ENCODE measurements around the gene DDX52.

Gene DDX52

GRCh38 chr17:37604556-37604955 lies 38.7 kb downstream of the DDX52 start:
- Histone ChIP-seq H2AFZ (ENCODE audit: low read depth) (no peak overlapping the region), H3K79me2 (ENCODE audit: insufficient read depth, low read depth) (peaks cover 39% of the 10 kb centered on the region; the same call in 1 of the 2 replicates), H4K20me1 (ENCODE audit: insufficient read depth) (peaks cover 3% of the 10 kb centered on the region; the same call in 1 of the 2 replicates), H3K27me3 (ENCODE audit: insufficient read depth, low read depth) (no peaks in the 10 kb centered on the region), H3K36me3 (ENCODE audit: insufficient read depth) (no peaks in the 10 kb centered on the region), H3K4me3 (IDR thresholded peaks at IDR 0.05; ENCODE audit: insufficient read depth, low read depth, low read length) (no peak overlapping the region), H3K4me1 (ENCODE audit: low read depth, poor library complexity, severe bottlenecking) (peaks cover 29% of the 10 kb centered on the region), H3K4me2 (no peak overlapping the region), H3K27ac (no peak overlapping the region), H3K9ac (no peak overlapping the region)
- TF ChIP-seq CTCF (conservative IDR thresholded peaks at IDR 0.05; ENCODE audit: low read depth, low read length): no peak

- Histone ChIP-seq H3K4me2 (no peak overlapping the region), H3K27ac (no peak overlapping the region), H3K4me1 (ENCODE audit: low read depth, poor library complexity, severe bottlenecking) (peaks cover 9% of the 10 kb centered on the region), H2AFZ (ENCODE audit: low read depth) (no peak overlapping the region), H4K20me1 (ENCODE audit: insufficient read depth) (no peaks in the 10 kb centered on the region), H3K9ac (no peak overlapping the region), H3K79me2 (ENCODE audit: insufficient read depth, low read depth) (no peaks in the 10 kb centered on the region), H3K36me3 (ENCODE audit: insufficient read depth) (no peaks in the 10 kb centered on the region; the same call in 1 of the 2 replicates), H3K4me3 (IDR thresholded peaks at IDR 0.05; ENCODE audit: insufficient read depth, low read depth, low read length) (no peak overlapping the region), H3K27me3 (ENCODE audit: insufficient read depth, low read depth) (no peaks in the 10 kb centered on the region)
- no peak for TF ChIP-seq CTCF (conservative IDR thresholded peaks at IDR 0.05; ENCODE audit: low read depth, low read length)
Measured at GRCh38 chr17:37598145-37598544, 45.1 kb downstream of the DDX52 start.

GRCh38 chr17:37592291-37592690 lies 51.0 kb downstream of the DDX52 start:
- no peak overlapping the region for H3K4me3 ChIP-seq (IDR thresholded peaks at IDR 0.05; ENCODE audit: insufficient read depth, low read depth, low read length)
- H4K20me1 ChIP-seq (ENCODE audit: insufficient read depth): no peaks in the 10 kb centered on the region
- H3K9ac ChIP-seq: no peak overlapping the region
- no peak overlapping the region for H3K4me2 ChIP-seq
- H3K27me3 ChIP-seq (ENCODE audit: insufficient read depth, low read depth): no peaks in the 10 kb centered on the region
- no peak overlapping the region for H2AFZ ChIP-seq (ENCODE audit: low read depth)
- peaks cover 2% of the 10 kb centered on the region; the same call in 1 of the 2 replicates for H3K36me3 ChIP-seq (ENCODE audit: insufficient read depth)
- TF ChIP-seq CTCF (conservative IDR thresholded peaks at IDR 0.05; ENCODE audit: low read depth, low read length): no peak
- H3K79me2 ChIP-seq (ENCODE audit: insufficient read depth, low read depth): no peaks in the 10 kb centered on the region
- H3K4me1 ChIP-seq (ENCODE audit: low read depth, poor library complexity, severe bottlenecking): peaks cover 2% of the 10 kb centered on the region
- no peak overlapping the region for H3K27ac ChIP-seq

- Histone ChIP-seq H3K4me2 (no peak overlapping the region), H3K79me2 (ENCODE audit: insufficient read depth, low read depth) (no peaks in the 10 kb centered on the region), H2AFZ (ENCODE audit: low read depth) (no peak overlapping the region), H3K27ac (no peak overlapping the region), H4K20me1 (ENCODE audit: insufficient read depth) (no peaks in the 10 kb centered on the region), H3K4me1 (ENCODE audit: low read depth, poor library complexity, severe bottlenecking) (no peaks in the 10 kb centered on the region), H3K9ac (no peak overlapping the region), H3K36me3 (ENCODE audit: insufficient read depth) (no peaks in the 10 kb centered on the region), H3K27me3 (ENCODE audit: insufficient read depth, low read depth) (no peaks in the 10 kb centered on the region), H3K4me3 (IDR thresholded peaks at IDR 0.05; ENCODE audit: insufficient read depth, low read depth, low read length) (no peak overlapping the region)
- no peak for TF ChIP-seq CTCF (conservative IDR thresholded peaks at IDR 0.05; ENCODE audit: low read depth, low read length)
Measured at GRCh38 chr17:37585066-37585465, 58.2 kb downstream of the DDX52 start.
